ENCODE data around the gene CD4.

The CD4 gene

DNA sequence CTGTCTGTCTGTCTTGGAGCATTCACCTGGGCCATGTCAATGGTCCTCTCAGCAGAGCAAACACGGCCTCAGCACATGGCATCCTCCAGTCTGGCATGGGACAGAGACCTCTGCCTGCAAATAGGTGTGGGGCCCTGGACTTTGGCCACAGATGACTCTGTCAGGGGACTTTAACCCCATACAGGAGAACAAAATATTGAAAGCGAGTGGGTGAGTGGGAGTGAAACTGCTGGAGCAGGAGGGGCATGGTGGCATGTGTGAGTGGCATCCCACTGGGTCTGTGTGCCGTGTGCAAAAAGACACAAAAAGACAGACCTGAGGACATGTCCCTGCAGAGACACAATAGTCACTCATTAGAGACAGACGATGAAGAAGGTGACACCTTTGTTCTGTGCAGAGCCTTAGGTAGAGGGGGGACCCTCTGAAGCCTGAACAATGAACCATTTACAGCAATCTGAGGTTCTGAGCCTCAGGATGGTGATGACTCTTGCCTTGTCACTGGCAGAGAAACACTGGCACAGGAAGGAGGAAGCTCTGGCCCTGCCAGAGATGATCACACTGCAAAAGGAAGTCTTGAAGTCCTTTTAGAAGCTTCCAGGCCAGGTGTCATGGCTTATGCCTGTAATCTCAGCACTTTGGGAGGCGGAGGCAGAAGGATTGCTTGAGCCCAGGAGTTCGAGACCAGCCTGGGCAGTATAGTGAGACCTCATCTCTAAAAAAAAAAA, 9.5 kb upstream of the CD4 start:
- H3K4me3 ChIP-seq (ENCODE audit: low read length), result no peak overlapping the region
- TF ChIP-seq CTCF (IDR thresholded peaks at IDR 0.05; ENCODE audit: insufficient read depth, low read depth, low read length, missing control alignments), result no peak
- no peak for DNase-seq (ENCODE audit: low read depth)

DNA sequence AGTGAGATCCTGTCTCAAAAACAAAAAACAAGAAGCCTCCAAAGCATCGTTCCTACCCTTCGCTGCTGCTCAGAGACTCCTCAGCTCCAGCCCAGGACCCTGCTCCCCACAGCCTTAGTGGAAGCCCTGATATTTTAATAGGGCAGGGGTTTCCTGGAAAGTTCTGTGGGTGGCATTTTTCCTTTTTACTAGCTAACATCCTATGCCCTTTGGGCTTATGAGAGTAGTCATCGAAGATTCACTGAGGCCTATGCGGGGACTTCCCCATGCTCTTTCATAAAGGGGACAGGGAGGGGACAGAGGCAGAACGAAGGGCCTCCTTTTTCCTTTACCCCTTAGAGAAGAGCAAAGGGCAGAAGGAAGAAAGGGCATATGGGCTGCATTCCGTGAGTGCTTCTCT, 8.8 kb upstream of the CD4 start:
- no peak for TF ChIP-seq CTCF (IDR thresholded peaks at IDR 0.05; ENCODE audit: insufficient read depth, low read depth, low read length, missing control alignments)
- DNase-seq (ENCODE audit: low read depth), result no peak
- H3K4me3 ChIP-seq (ENCODE audit: low read length), result no peak overlapping the region

- TF ChIP-seq CTCF (IDR thresholded peaks at IDR 0.05; ENCODE audit: insufficient read depth, low read depth, low read length, missing control alignments), result no peak
- no peak for DNase-seq (ENCODE audit: low read depth)
- H3K4me3 ChIP-seq (ENCODE audit: low read length), result no peak overlapping the region
Observed at GRCh38 chr12:6782119-6782518, 7.2 kb upstream of the CD4 start.

DNA sequence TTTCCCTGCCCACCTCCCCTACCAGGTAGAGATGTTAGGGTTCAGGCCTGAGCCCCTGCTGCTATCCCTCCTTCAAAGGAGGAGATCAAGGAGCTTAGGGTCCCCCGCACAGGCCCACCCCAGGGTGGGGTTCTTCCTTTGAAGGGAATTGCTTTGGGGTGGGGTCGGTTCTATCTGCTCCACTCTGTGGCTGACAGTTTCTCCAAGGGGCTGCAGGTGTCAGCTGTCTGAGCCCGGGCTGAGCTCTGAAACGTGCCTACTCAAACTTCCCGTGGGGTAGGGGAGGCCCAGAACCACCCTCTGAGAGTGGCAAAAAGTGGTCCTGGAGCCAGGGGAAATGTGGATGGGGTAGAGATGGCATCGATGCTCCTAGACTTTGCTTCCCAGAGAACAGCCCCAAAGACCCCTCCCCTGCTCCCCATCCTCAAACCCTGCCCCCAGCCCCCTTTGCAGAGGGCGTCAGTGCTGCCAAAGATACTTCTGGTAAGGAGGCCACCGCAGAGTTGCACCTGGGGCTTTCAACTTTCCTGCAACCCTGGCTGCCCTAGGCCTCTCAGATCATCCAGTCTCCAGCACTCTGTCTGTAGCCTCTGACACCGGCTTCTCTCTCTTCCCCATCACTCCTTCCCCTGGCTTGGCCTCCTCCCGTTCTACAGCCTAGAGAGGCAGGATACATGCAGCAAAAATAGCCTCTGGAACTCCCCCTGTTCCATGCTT, 6.3 kb upstream of the CD4 start:
- no peak for TF ChIP-seq CTCF (IDR thresholded peaks at IDR 0.05; ENCODE audit: insufficient read depth, low read depth, low read length, missing control alignments)
- H3K4me3 ChIP-seq (ENCODE audit: low read length), result no peak overlapping the region
- no peak for DNase-seq (ENCODE audit: low read depth)

- no peak for TF ChIP-seq CTCF (IDR thresholded peaks at IDR 0.05; ENCODE audit: insufficient read depth, low read depth, low read length, missing control alignments)
- no peak overlapping the region for H3K4me3 ChIP-seq (ENCODE audit: low read length)
- no peak for DNase-seq (ENCODE audit: low read depth)
Observed at GRCh38 chr12:6783828-6784227, 5.5 kb upstream of the CD4 start.

DNA sequence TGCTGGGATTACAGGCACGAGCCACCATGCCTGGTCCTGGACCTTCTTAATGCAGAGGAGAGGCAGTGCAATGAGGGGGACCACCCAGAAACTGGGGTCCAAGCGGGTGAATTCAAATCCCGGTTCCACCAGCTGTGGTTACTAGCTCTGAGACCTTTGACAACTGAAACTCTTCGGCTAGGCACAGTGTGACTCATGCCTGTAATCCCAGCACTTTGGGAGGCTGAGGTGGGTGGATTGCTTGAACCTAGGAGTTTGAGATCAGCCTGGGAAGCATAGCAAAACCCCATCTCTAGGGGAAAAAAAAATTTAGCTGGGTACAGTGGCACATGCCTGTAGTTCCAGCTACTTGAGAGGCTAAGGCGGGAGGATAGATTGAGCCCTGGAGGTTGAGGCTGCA, 5.0 kb upstream of the CD4 start:
- no peak for DNase-seq (ENCODE audit: low read depth)
- H3K4me3 ChIP-seq (ENCODE audit: low read length), result no peak overlapping the region
- TF ChIP-seq CTCF (IDR thresholded peaks at IDR 0.05; ENCODE audit: insufficient read depth, low read depth, low read length, missing control alignments), result no peak
